Uterus (tissue), 2 donors: ENCODE data around the gene CTRB1.

Source experiments
- CTCF ChIP-seq, 4 experiments: fragments of 200-600 bp in 2 of 4; fragments of 450-650 bp in 2 of 4; sonication (generic) in 2 of 4; IDR thresholded peaks; one replicate each; pipeline ENCODE4 v1.5.1; 2016 to 2019; ENCODE audit warnings: antibody characterized with exemption in 4 of 4, mild to moderate bottlenecking in 2 of 4, moderate library complexity in 1 of 4
- POLR2A ChIP-seq, 2 donors: fragments of 450-650 bp; IDR thresholded peaks; one replicate each; pipeline ENCODE4 v1.6.1; 2016; ENCODE audit warnings: antibody characterized with exemption in 2 of 2, mild to moderate bottlenecking in 1 of 2, moderate library complexity in 1 of 2

GRCh38 chr16:75256696-75257343 is 38.0 kb downstream of the CTRB1 start:
- TF ChIP-seq CTCF (IDR thresholded peaks at IDR 0.05) (no peak), POLR2A (IDR thresholded peaks at IDR 0.05) (no peak)
